Suprapubic skin (tissue), 4 donors: ENCODE results near the gene CHST12. TPM values are rescaled to one million over a fixed set of nuclear protein-coding genes. Genes with fewer than 3 reads are reported as not detected.

Experiments used
- DNase-seq, 2 donors: peaks; one replicate each; pipeline ENCODE4 v3.0.0-alpha.2; 2019; ENCODE audit warnings: low spot score in 2 of 2
- H3K27ac ChIP-seq: fragments of 200-600 bp; sonication (generic); one replicate; pipeline ENCODE4 v1.5.1; 2019
- H3K27me3 ChIP-seq: fragments of 200-600 bp; sonication (generic); one replicate; pipeline ENCODE4 v1.5.1; 2019
- H3K36me3 ChIP-seq: fragments of 200-600 bp; sonication (generic); one replicate; pipeline ENCODE4 v1.5.1; 2019
- H3K4me1 ChIP-seq: fragments of 200-600 bp; sonication (generic); one replicate; pipeline ENCODE4 v1.5.1; 2019
- H3K4me3 ChIP-seq: fragments of 200-600 bp; sonication (generic); one replicate; pipeline ENCODE4 v1.5.1; 2019; ENCODE audit warnings: mild to moderate bottlenecking
- H3K9me3 ChIP-seq: fragments of 200-600 bp; sonication (generic); one replicate; pipeline ENCODE4 v1.5.1; 2019
- CTCF ChIP-seq, 2 donors: fragments of 200-600 bp in 1 of 2; fragments of 450-650 bp in 1 of 2; sonication (generic) in 1 of 2; IDR thresholded peaks; one replicate each; pipeline ENCODE4 v1.5.1; 2016 to 2019; ENCODE audit warnings: antibody characterized with exemption in 2 of 2, mild to moderate bottlenecking in 1 of 2, moderate library complexity in 1 of 2
- EP300 ChIP-seq: sonication (generic); formaldehyde crosslinking; IDR thresholded peaks from one replicate; pipeline ENCODE4 v1.6.1; 2017; ENCODE audit warnings: antibody characterized with exemption
- POLR2A ChIP-seq, 2 donors: fragments of 450-650 bp; IDR thresholded peaks; one replicate each; pipeline ENCODE4 v1.6.1; 2017; ENCODE audit warnings: antibody characterized with exemption in 2 of 2, mild to moderate bottlenecking in 2 of 2, moderate library complexity in 2 of 2
- POLR2AphosphoS5 ChIP-seq, 3 donors: sonication (generic); formaldehyde crosslinking; IDR thresholded peaks; one replicate each; pipeline ENCODE4 v1.6.1; 2017; ENCODE audit warnings: antibody characterized with exemption in 3 of 3
- WGBS: methylation state at CpG from one replicate; pipeline ENCODE4 v1.1.5; 2018; 5-methylcytosine and 5-hydroxymethylcytosine counted together
- total RNA-seq, 4 donors: library from RNA; depleted of rRNA; stranded (reverse); fragments of >200 nt; gene quantifications; one replicate each; pipeline ENCODE4 v1.1.0, GENCODE V29; 2016

CHST12 gene
- total RNA-seq, 4 donors from 2014 or later: 9.9 to 55.8 (median 24.5) TPM

- 57% methylated on average over 19 of the region's 21 CpGs for WGBS
- no peak for TF ChIP-seq POLR2AphosphoS5 (IDR thresholded peaks at IDR 0.05)
- H3K36me3 ChIP-seq: peaks cover 4% of the 10 kb centered on the region
- H3K4me1 ChIP-seq: peaks cover 69% of the 10 kb centered on the region
- H3K27ac ChIP-seq: peak overlapping the region; percentile 96
- DNase-seq: no peak
- no peaks in the 10 kb centered on the region for H3K27me3 ChIP-seq
- no peaks in the 10 kb centered on the region for H3K9me3 ChIP-seq
- H3K4me3 ChIP-seq: peak overlapping the region; percentile 7
Observed at GRCh38 chr7:2440608-2441245, 37.3 kb downstream of the CHST12 start.

GRCh38 chr7:2441430-2442058, 38.1 kb downstream of the CHST12 start:
- Histone ChIP-seq H3K9me3 (no peaks in the 10 kb centered on the region), H3K4me1 (peaks cover 71% of the 10 kb centered on the region), H3K27ac (peak overlapping the region; percentile 96), H3K4me3 (no peak overlapping the region), H3K27me3 (no peaks in the 10 kb centered on the region), H3K36me3 (peaks cover 4% of the 10 kb centered on the region)
- no peak for TF ChIP-seq CTCF (IDR thresholded peaks at IDR 0.05)
- TF ChIP-seq POLR2AphosphoS5 (IDR thresholded peaks at IDR 0.05): no peak
- no peak for TF ChIP-seq EP300
- WGBS: 82% methylated on average over 5 of the region's 5 CpGs
- DNase-seq: no peak

- no peaks in the 10 kb centered on the region for H3K27me3 ChIP-seq
- TF ChIP-seq POLR2A (IDR thresholded peaks at IDR 0.05) (no peak), POLR2AphosphoS5 (IDR thresholded peaks at IDR 0.05) (no peak), CTCF (IDR thresholded peaks at IDR 0.05) (no peak), EP300 (no peak)
- no peak for DNase-seq
- peaks cover 9% of the 10 kb centered on the region for H3K36me3 ChIP-seq
- WGBS: over 99% methylated on average over 7 of the region's 9 CpGs
- H3K9me3 ChIP-seq: no peaks in the 10 kb centered on the region
- no peak overlapping the region for H3K4me3 ChIP-seq
- peaks cover 51% of the 10 kb centered on the region for H3K4me1 ChIP-seq
- peak overlapping the region; percentile 3 for H3K27ac ChIP-seq
Observed at GRCh38 chr7:2443491-2443890, 40.1 kb downstream of the CHST12 start.

- WGBS: 44% methylated on average over 3 of the region's 3 CpGs
- no peak overlapping the region for H3K4me3 ChIP-seq
- no peak for DNase-seq
- H3K27me3 ChIP-seq: no peaks in the 10 kb centered on the region
- peaks cover 42% of the 10 kb centered on the region for H3K4me1 ChIP-seq
- peak overlapping the region; percentile 42 for H3K27ac ChIP-seq
- peaks cover 9% of the 10 kb centered on the region for H3K36me3 ChIP-seq
- TF ChIP-seq POLR2AphosphoS5 (IDR thresholded peaks at IDR 0.05) (no peak), CTCF (IDR thresholded peaks at IDR 0.05) (no peak), POLR2A (IDR thresholded peaks at IDR 0.05) (no peak), EP300 (no peak)
- H3K9me3 ChIP-seq: no peaks in the 10 kb centered on the region
Observed at GRCh38 chr7:2444476-2444875, 41.1 kb downstream of the CHST12 start.

- H3K4me3 ChIP-seq: no peak overlapping the region
- no peaks in the 10 kb centered on the region for H3K27me3 ChIP-seq
- WGBS: 69% methylated on average over 10 of the region's 10 CpGs
- DNase-seq: no peak
- no peak for TF ChIP-seq EP300
- no peak for TF ChIP-seq POLR2AphosphoS5 (IDR thresholded peaks at IDR 0.05)
- TF ChIP-seq CTCF (IDR thresholded peaks at IDR 0.05): no peak
- TF ChIP-seq POLR2A (IDR thresholded peaks at IDR 0.05): no peak
- H3K4me1 ChIP-seq: peaks cover 36% of the 10 kb centered on the region
- H3K9me3 ChIP-seq: no peaks in the 10 kb centered on the region
- peaks cover 9% of the 10 kb centered on the region for H3K36me3 ChIP-seq
- H3K27ac ChIP-seq: peak overlapping the region; percentile 42
Observed at GRCh38 chr7:2445047-2445446, 41.6 kb downstream of the CHST12 start.
